ENCODE results near the gene PLD3.
"Not testable (repeated sequence)": the region's sequence is repeated elsewhere in the genome, so short reads cannot be mapped to it uniquely, and the experiment has no call there.

Gene PLD3

GRCh38 chr19:40407714-40408597 lies 59.5 kb downstream of the PLD3 start:
- no peak overlapping the region for H3K4me3 Mint-ChIP-seq
- no peaks in the 10 kb centered on the region for H3K36me3 Mint-ChIP-seq

GRCh38 chr19:40408598-40408925 lies 60.1 kb downstream of the PLD3 start:
- peaks cover 16% of the 10 kb centered on the region for H3K4me1 Mint-ChIP-seq
- not testable (repeated sequence) for H3K36me3 Mint-ChIP-seq, H3K9me3 Mint-ChIP-seq, H3K27ac Mint-ChIP-seq, H3K27me3 Mint-ChIP-seq, H3K4me3 Mint-ChIP-seq

More at GRCh38 chr19:40407714-40408597, 59.5 kb downstream of the PLD3 start:
- H3K9me3 Mint-ChIP-seq, result no peaks in the 10 kb centered on the region
- no peaks in the 10 kb centered on the region for H3K27me3 Mint-ChIP-seq
- H3K27ac Mint-ChIP-seq, result no peak overlapping the region
- H3K4me1 Mint-ChIP-seq, result peaks cover 22% of the 10 kb centered on the region

DNA sequence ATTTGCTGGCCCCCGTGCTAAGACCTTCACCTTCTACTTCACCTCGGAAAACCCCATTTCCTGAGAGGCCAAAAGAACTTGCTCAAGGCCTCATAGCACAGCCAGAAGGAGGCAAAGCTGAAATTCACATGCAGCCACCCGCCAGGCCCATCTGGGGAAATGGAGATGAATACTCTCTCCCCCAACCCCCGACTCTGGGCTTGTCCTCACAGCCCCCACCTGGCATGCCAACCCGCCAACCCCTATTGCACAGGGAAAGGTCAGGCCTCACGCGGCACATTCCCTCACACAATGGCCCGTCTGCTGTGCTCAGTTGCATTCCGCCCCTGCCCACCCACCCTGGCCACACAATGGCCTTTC lies 61.5 kb downstream of the PLD3 start:
- Mint-ChIP-seq H3K4me3 (no peak overlapping the region), H3K4me1 (peaks cover 11% of the 10 kb centered on the region), H3K9me3 (no peaks in the 10 kb centered on the region), H3K36me3 (no peaks in the 10 kb centered on the region), H3K27me3 (no peaks in the 10 kb centered on the region), H3K27ac (no peak overlapping the region)

DNA sequence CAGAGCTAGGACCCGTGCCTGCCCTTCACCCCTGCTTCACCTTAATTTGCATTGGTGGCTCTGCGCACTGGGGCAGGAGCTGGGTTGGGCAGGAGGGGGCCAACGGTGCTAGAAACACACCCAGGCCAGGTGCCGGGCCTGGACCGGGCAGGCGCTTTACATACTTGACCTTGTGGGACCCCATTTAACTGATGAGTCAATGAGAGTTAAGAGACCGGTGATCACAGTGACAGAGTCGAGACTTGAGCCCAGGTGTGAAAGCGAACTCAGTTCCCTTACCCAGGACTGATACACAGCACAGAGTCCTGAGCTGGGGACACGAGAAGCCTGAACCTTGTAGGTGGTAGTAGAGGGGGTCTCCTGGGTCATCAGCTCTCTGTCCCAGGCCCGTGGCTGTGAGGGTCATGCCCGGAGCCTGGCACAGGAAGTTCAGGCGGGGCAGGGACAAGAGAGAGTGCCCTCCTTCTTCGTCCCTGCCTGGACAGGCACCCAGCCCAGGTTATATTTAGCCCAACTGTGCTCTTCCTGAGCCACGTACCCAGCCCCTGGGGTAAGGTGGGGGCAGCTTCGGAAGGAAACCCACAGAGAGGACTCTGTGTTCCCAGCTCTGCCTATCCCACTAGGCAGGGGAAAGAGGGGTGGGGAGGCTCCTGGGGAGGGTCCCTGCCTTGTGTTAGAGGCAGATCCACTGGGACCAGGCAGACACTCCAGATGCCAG lies 62.8 kb downstream of the PLD3 start:
- Mint-ChIP-seq H3K4me3 (no peak overlapping the region), H3K4me1 (peaks cover 9% of the 10 kb centered on the region), H3K9me3 (no peaks in the 10 kb centered on the region), H3K36me3 (no peaks in the 10 kb centered on the region), H3K27me3 (no peaks in the 10 kb centered on the region), H3K27ac (no peak overlapping the region)

DNA sequence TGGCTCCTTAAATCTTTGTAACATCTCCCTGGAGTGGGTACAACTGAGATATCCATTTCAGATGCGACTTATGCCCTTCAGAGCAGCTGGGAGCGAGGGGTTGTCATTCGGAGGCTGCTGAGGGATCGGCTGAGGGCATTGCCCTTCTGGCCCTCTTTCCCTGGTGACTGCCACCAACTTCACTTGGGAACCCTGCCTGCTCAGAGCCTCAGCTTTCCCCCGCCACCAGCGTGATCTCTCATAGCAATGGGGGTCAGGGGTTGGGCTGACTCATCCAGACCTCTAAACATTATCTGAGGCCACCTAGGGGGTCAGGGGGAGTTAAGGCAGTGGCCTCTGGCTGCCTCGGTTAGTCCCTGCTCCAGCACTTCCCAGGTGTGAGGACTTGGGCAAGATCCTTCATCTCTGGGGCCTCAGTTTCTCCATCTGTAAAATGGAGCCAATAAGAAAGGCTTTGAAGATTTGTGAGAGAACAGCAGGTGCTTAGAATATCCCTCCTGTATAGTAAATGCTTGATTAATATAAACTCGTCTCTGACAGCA lies 63.5 kb downstream of the PLD3 start:
- Mint-ChIP-seq H3K4me3 (no peak overlapping the region), H3K36me3 (no peaks in the 10 kb centered on the region), H3K27ac (no peak overlapping the region)

DNA sequence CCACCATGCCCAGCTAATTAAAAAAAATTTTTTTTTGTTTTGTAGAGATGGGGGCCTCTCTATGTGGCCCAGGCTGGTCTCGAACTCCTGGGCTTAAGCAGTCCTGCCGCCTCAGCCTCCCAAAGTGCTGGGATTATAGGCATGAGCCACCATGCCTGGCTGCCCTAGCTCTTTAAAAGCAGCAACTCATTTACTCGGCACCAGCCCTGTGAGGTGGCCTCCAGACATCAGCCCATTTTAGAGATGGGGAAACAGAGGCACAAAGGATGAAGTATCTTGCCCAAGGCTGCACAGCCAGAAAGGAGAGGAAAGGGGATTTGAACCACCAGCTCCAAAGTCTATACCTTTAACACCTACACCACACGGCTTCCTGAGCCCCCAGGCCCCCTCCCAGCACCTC lies 64.4 kb downstream of the PLD3 start:
- H3K4me1 Mint-ChIP-seq, result peaks cover 12% of the 10 kb centered on the region
- H3K27ac Mint-ChIP-seq, result no peak overlapping the region
- no peaks in the 10 kb centered on the region for H3K36me3 Mint-ChIP-seq
- no peaks in the 10 kb centered on the region for H3K27me3 Mint-ChIP-seq
- H3K4me3 Mint-ChIP-seq, result no peak overlapping the region
- H3K9me3 Mint-ChIP-seq, result no peaks in the 10 kb centered on the region

More for the DNA sequence above, 63.5 kb downstream of the PLD3 start:
- Mint-ChIP-seq H3K27me3 (no peaks in the 10 kb centered on the region), H3K4me1 (peaks cover 12% of the 10 kb centered on the region), H3K9me3 (no peaks in the 10 kb centered on the region)

DNA sequence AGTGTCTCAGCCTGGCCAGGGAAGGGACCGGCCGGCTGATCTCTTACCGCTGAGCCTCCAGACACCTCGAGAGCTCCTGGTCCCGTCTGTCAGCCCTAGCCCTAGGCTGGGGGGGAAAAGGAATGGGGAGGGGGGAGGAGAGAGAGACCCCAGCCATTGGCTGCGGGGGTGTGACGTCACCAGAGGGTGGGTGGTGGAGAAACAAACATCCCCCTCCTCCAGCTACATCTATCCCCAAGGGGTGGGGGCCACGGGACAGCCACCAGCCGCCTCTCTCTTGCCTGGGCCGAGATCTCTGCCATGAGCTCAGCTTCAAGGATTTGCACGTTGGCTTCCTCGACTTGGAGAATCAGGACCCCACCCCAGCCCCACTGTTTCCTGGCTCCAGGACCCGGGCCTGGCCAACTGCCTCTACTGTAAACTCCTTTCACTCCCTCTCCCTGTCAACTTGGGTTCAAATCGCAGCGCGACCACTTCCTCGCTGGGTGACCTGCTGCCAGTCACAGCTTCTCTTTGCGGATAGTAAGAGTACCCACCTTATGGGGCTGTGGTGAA lies 64.9 kb downstream of the PLD3 start, which contains the start of gene PRX:
Gene PRX (minus strand): TSS at position 88 of the 555 bp plus-strand sequence. CDS start 5,446 bp downstream, outside the sequence.
- no peak within 1 kb of the TSS for H3K4me3 Mint-ChIP-seq
- H3K27ac Mint-ChIP-seq, result no peak within 1 kb of the TSS
- no peaks in the 10 kb centered on the region for H3K27me3 Mint-ChIP-seq
- no peaks in the 10 kb centered on the region for H3K36me3 Mint-ChIP-seq
- H3K4me1 Mint-ChIP-seq, result peaks cover 8% of the 10 kb centered on the region
- H3K9me3 Mint-ChIP-seq, result no peaks in the 10 kb centered on the region

DNA sequence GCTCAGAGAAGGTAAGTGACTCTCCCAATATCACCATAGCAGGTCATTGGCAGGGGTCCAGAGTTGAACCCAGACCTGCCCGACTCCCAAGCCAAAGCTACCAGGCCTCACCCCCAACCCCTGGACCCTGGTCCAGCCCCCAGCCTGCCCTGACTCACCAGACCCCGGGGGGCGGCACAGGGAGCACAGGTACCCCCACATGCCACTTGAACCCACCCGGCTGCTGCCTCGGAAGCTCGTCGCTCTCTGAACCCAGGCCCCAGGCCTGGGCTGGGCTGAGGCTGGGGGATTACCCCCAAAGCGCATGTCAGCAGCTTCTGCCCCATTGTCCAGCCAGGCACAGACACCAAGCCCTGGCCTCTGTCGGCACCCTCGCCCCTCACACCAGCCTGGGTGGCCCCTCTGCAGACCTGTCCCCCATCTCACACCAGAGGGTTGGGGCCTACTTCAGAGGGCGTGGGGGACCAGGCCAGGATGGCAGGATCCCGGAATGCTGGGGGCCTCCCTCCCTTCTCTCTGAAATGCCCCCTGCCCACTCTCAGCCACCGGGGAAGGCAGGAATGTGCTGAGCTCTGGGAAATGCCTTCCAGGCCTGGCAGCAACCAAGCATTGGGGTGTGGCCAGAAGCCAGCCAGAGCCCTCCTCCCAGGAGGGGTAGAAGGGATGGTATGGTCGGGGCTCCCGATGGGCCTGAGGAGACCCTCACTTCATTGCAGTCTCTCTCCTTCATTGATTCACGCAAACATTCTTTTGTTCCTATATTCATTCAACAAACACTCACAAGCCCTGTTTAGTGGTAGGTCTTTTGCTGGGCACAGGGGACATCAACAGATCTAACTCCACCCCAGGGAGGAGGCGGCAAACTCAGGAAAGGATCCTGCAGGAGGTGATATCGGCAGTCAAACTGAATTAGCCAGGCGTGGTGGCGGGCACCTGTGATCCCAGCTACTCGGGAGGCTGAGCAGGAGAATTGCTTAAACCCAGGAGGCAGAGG lies 66.3 kb downstream of the PLD3 start:
- Mint-ChIP-seq H3K27ac (peak overlapping the region; percentile 70), H3K4me3 (no peak overlapping the region), H3K36me3 (no peaks in the 10 kb centered on the region), H3K4me1 (peaks cover 11% of the 10 kb centered on the region), H3K9me3 (no peaks in the 10 kb centered on the region), H3K27me3 (no peaks in the 10 kb centered on the region)

DNA sequence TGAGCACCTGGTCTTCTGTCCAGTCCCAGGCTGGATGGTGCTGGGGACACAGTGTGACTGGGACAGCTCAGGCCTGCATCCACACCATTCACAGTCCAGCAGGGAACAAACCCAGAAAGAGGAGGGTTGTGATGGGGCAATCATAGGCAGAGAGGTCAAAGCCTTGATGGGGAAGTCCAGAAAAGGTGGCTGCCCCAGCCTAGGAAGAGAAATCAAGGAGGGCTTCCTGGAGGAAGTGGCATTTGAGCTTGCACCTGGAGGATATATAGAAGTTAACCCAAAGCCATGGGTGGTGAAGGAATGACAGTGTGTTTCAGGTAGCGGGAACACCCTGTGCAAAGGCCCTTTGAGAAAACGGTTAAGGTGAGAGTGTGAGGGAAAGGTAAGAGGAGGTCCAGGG lies 67.3 kb downstream of the PLD3 start:
- H3K36me3 Mint-ChIP-seq, result no peaks in the 10 kb centered on the region
- no peak overlapping the region for H3K4me3 Mint-ChIP-seq
- no peaks in the 10 kb centered on the region for H3K9me3 Mint-ChIP-seq
- H3K27ac Mint-ChIP-seq, result no peak overlapping the region
- peaks cover 11% of the 10 kb centered on the region for H3K4me1 Mint-ChIP-seq
- no peaks in the 10 kb centered on the region for H3K27me3 Mint-ChIP-seq

- Mint-ChIP-seq H3K4me3 (no peak overlapping the region), H3K27ac (no peak overlapping the region), H3K9me3 (no peaks in the 10 kb centered on the region), H3K36me3 (peaks cover under 1% of the 10 kb centered on the region), H3K4me1 (peaks cover 19% of the 10 kb centered on the region), H3K27me3 (no peaks in the 10 kb centered on the region)
These were observed 68.6 kb downstream of the PLD3 start for GRCh38 chr19:40416918-40417642.

- no peaks in the 10 kb centered on the region for H3K27me3 Mint-ChIP-seq
These were observed 69.1 kb downstream of the PLD3 start for GRCh38 chr19:40417643-40417981.

DNA sequence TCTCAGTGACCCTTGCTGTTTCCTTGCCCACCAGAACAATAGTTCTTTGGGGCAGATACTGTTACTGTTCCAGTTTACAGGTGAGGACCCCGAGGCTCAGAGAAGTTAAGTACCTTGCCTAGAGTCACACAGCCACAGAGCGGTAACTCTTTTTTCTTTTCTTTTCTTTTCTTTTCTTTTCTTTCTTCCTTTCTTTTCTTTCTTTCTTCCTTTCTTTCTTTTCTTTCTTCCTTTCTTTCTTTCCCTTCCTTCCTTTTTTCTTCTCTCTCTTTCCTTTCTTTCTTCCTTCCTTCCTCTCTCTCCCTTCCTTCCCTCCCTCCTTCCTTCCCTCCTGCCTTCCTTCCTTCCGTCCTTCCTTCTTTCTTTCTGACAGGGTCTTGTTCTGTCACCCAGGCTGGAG lies 69.5 kb downstream of the PLD3 start:
- Mint-ChIP-seq H3K27ac (peak overlapping the region; percentile 33), H3K9me3 (no peaks in the 10 kb centered on the region), H3K27me3 (no peaks in the 10 kb centered on the region), H3K4me3 (no peak overlapping the region), H3K4me1 (peaks cover 26% of the 10 kb centered on the region), H3K36me3 (peaks cover 2% of the 10 kb centered on the region)

More at GRCh38 chr19:40417643-40417981, 69.1 kb downstream of the PLD3 start:
- H3K9me3 Mint-ChIP-seq, result no peaks in the 10 kb centered on the region
- H3K36me3 Mint-ChIP-seq, result peaks cover 2% of the 10 kb centered on the region
- H3K4me3 Mint-ChIP-seq, result no peak overlapping the region
- peaks cover 25% of the 10 kb centered on the region for H3K4me1 Mint-ChIP-seq
- H3K27ac Mint-ChIP-seq, result no peak overlapping the region

DNA sequence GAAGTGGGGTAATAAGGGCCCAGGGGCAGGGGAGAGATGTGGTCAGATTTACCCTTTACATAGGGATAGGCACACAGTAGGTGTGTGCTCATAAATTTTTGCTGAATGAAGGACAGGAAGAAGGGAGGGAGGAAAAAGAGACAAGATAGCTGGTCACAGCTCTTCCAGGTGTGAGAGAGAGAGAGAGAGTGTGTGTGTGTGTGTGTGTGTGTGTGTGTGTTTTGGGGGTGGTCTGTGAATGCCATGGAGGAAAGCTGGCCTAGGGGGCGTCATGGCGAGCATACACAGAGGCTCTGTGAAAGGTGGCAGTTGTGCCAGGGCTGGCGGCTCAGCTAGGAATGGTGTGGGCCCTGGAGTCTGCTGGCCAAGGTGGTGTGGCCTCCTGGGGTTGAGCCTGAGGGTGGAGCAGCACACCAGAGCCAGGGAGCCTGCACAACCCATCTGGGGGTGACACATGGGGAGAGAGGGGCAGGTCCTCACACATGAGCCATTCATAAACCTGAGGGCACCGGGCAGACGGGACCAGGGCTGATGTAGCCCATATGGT lies 70.6 kb downstream of the PLD3 start:
- H3K9me3 Mint-ChIP-seq, result no peaks in the 10 kb centered on the region
- H3K4me1 Mint-ChIP-seq, result peaks cover 29% of the 10 kb centered on the region
- H3K36me3 Mint-ChIP-seq, result peaks cover 2% of the 10 kb centered on the region
- H3K4me3 Mint-ChIP-seq, result no peak overlapping the region
- H3K27ac Mint-ChIP-seq, result no peak overlapping the region
- no peaks in the 10 kb centered on the region for H3K27me3 Mint-ChIP-seq

DNA sequence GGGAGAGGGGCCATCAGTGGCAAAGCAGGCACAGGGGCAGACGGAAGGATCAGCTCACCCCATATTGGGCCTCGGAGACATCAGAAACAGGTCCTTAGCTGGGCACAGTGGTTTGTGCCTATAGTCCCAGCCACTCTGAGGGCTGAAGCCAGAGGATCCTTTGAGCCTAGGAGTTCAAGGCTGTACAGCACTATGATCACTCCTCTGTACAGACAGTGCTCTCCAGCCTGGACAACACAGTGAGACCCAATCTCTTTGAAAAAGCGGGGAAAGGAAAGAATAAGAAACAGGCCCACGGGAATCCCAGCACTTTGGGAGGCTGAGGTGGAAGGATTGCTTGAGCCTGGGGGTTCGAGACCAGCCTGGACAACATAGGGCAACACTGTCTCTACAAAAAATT lies 71.3 kb downstream of the PLD3 start:
- H3K4me3 Mint-ChIP-seq, result peak overlapping the region; percentile 62
- no peak overlapping the region for H3K27ac Mint-ChIP-seq
- H3K4me1 Mint-ChIP-seq, result peaks cover 30% of the 10 kb centered on the region
- no peaks in the 10 kb centered on the region for H3K9me3 Mint-ChIP-seq
- peaks cover 6% of the 10 kb centered on the region for H3K36me3 Mint-ChIP-seq
- H3K27me3 Mint-ChIP-seq, result no peaks in the 10 kb centered on the region
